ENCODE results near the gene COL8A1.

Gene COL8A1

DNA sequence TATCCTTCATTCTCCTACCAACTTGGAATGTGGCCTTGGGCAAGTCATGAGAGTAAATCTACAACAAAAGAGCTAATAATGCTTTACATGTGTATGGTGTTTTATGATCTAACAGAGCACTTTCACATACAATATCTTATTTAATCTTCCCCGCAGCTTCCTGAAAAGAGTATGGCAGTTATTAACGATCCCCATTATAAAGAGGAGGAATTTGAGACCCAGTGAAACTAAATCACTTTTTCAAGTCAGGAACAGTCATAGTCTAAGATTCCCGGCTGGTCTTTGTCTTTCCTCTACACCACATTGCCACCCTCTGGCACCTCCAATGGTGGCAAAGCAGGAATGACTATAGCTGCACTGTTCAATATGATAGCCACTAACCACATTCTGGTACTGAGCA, 109.5 kb downstream of the COL8A1 start:
- DNase-seq (ENCODE audit: insufficient read length) (no peak), FAIRE-seq (peak; percentile 30)
- TF ChIP-seq POLR2AphosphoS5 (IDR thresholded peaks at IDR 0.05; ENCODE audit: low read depth, low read length), result no peak
- TF ChIP-seq TAF1 (IDR thresholded peaks at IDR 0.05; ENCODE audit: borderline replicate concordance, low read depth, low read length), result no peak
- TF ChIP-seq POLR2A (IDR thresholded peaks at IDR 0.05; ENCODE audit: low read depth, low read length), result no peak

DNA sequence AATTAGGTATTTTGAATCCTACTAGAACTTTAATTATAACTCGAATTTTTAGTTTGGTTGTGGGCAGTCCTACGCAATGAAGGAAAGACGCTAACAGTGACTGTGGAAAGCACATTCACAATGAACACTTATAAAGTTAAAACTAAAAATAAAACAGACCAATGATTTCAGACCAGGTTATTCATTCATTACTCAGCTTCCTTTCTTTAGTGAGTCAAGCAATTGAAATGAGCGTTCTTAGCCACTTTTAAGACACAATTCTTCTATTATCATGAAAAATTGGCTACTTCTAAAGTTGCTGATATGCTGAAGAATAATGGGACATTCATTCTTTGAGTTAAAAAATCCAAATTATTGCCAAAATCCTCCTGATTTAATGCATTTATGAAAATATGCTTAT, 113.3 kb downstream of the COL8A1 start:
- no peak for FAIRE-seq
- TF ChIP-seq POLR2AphosphoS5 (IDR thresholded peaks at IDR 0.05; ENCODE audit: low read depth, low read length) (no peak), POLR2A (IDR thresholded peaks at IDR 0.05; ENCODE audit: low read depth, low read length) (no peak)
- DNase-seq (ENCODE audit: insufficient read length), result no peak

DNA sequence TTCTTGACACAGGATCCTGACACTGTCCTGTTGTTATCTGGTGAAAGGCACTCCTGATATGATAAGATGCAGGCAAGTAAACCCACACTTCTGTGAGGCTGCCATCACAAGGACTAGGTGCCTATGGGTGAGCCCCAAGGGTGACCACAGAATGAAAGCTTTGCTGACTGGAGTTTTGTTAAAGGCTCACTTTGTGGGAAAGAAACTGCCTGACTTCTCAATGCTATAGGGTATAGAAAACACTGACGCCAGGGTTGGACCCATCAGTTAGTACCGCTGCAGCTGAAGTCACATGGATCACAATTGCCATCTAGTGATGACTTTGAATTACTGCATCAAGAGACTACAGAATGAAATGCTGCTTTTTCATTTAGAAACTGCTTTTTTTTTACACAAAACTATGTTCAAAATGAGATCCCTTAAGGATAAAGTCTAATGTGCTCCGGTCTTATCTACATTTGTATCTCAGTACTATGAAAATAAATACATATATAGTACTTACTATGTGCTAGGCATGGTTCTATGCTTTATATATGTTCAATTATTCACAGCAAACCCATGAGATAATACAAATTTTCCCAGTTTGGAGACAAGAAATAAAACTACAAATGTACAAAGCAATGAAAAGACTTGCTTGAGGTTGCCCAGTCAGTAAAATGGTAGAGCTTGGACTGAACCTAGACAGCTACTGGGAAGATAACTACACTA, 115.0 kb downstream of the COL8A1 start:
- DNase-seq (ENCODE audit: insufficient read length) (no peak), FAIRE-seq (peak; percentile 86)
- TF ChIP-seq POLR2A (IDR thresholded peaks at IDR 0.05; ENCODE audit: low read depth, low read length), result no peak
- no peak for TF ChIP-seq POLR2AphosphoS5 (IDR thresholded peaks at IDR 0.05; ENCODE audit: low read depth, low read length)
- no peak for TF ChIP-seq TAF1 (IDR thresholded peaks at IDR 0.05; ENCODE audit: borderline replicate concordance, low read depth, low read length)

DNA sequence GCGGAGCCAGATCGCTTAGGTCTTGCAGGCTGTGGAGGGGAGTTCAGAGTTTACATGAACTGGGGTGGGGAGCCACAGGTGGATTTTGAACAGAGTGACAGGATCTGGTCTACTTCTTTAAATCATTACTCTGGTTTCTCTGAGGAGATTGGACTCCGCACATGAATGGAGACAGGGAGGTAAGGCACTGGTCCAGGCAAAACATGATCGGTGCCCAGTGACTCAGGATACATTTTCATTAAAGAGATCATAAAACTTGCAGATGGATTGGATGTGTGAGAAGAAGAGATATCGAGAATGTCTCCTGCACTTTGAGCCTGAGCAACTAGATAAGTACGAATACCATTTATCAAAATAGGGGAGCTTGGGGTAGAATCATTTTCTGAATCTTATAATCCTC, 117.4 kb downstream of the COL8A1 start:
- TF ChIP-seq POLR2A (IDR thresholded peaks at IDR 0.05; ENCODE audit: low read depth, low read length), result no peak
- TF ChIP-seq TAF1 (IDR thresholded peaks at IDR 0.05; ENCODE audit: borderline replicate concordance, low read depth, low read length), result no peak
- TF ChIP-seq POLR2AphosphoS5 (IDR thresholded peaks at IDR 0.05; ENCODE audit: low read depth, low read length), result no peak
- FAIRE-seq, result no peak
- DNase-seq (ENCODE audit: insufficient read length), result no peak

DNA sequence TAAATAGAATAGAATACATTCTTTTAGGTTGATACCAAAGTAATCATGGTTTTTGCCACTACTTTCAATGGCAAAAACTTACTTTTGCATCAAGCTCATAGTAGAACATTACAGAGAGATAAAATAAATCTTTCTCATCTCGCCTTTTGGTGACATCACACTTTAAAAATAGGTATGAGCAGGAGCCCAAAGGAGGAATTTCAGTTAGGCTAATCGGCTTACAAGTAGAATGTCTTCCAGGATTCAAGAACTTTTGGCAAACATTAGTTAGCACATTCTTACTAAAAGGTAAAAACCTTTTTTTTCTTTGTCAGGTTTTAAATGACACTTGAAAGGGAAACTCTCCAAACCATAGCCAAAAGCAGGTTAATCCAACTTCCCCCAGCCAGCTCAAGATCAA, 119.6 kb downstream of the COL8A1 start:
- no peak for DNase-seq (ENCODE audit: insufficient read length)
- TF ChIP-seq TAF1 (IDR thresholded peaks at IDR 0.05; ENCODE audit: borderline replicate concordance, low read depth, low read length), result no peak
- no peak for TF ChIP-seq POLR2A (IDR thresholded peaks at IDR 0.05; ENCODE audit: low read depth, low read length)
- TF ChIP-seq POLR2AphosphoS5 (IDR thresholded peaks at IDR 0.05; ENCODE audit: low read depth, low read length), result no peak
- FAIRE-seq, result no peak

DNA sequence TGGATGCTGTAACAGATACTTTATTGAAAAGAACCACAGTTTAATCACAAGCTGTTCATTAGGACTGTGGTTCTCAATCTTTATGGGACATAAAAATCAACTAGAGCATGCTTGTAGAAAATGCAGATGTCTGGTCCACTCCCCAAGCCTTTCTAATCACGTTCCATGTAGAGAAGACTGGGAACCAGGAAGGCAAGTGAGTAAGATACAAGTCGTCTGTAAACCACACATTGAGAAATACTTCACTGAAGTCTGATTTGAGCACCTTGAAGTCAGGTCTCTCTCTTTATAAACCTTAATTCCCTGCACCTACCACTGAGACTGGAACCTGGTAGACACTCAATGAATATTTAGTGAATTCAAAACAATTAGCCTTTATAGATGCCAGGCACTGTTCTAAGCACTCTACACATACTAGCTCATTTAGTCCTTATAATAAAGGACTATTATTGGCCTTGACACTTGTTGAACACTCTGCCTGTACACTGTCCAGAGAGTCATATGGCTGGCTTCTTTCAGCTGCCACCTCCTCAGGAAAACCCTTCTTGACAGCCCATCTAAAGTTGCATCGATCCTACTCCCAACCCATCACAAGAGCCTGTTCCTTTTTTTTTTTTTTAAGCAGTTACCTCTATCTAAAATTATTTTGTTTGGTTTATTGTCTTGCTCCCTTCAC, 120.2 kb downstream of the COL8A1 start:
- TF ChIP-seq POLR2AphosphoS5 (IDR thresholded peaks at IDR 0.05; ENCODE audit: low read depth, low read length), result no peak
- no peak for TF ChIP-seq TAF1 (IDR thresholded peaks at IDR 0.05; ENCODE audit: borderline replicate concordance, low read depth, low read length)
- no peak for TF ChIP-seq POLR2A (IDR thresholded peaks at IDR 0.05; ENCODE audit: low read depth, low read length)
- DNase-seq (ENCODE audit: insufficient read length) (no peak), FAIRE-seq (no peak)

DNA sequence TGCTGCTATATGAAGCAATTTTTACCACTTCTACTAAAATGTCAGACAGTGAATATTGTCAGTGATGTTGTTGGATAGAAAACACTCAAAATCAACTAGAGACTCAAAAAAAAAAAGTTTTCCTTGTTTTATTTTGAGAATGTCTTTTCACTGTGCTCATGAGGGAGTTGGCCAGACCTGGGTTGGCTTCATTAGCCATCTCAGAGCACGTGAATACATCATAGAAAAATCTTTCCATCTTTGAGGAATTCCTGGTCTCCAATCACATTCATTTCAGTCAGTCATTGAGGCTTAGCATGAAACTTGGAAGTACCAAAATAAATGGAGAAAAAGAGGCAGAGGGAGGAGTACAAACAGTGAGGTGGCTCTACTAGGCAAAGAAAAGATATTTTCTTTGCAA, 121.6 kb downstream of the COL8A1 start:
- DNase-seq (ENCODE audit: insufficient read length), result no peak
- FAIRE-seq, result no peak
- TF ChIP-seq POLR2A (IDR thresholded peaks at IDR 0.05; ENCODE audit: low read depth, low read length) (no peak), POLR2AphosphoS5 (IDR thresholded peaks at IDR 0.05; ENCODE audit: low read depth, low read length) (no peak), TAF1 (IDR thresholded peaks at IDR 0.05; ENCODE audit: borderline replicate concordance, low read depth, low read length) (no peak)

DNA sequence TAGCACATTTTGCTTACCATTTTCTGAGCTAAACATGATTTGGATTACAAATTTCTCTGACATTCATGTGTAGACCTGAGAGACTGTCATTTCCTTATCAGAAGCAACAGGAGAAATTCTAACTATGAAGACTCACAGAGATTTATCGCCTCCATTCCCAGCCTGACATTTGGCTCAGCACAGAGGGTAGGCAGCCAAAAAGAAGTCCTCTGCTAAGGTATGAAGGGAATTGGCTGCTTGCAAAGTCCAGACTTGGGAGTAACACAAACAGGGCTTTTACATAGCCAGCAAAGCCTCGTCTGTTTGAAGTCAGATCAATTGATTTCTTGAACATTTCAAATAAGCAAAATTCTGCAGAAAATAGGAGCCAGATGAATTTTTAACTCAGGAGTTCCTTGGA, 122.2 kb downstream of the COL8A1 start:
- DNase-seq (ENCODE audit: insufficient read length), result no peak
- TF ChIP-seq POLR2AphosphoS5 (IDR thresholded peaks at IDR 0.05; ENCODE audit: low read depth, low read length), result no peak
- no peak for TF ChIP-seq POLR2A (IDR thresholded peaks at IDR 0.05; ENCODE audit: low read depth, low read length)
- no peak for TF ChIP-seq TAF1 (IDR thresholded peaks at IDR 0.05; ENCODE audit: borderline replicate concordance, low read depth, low read length)
- FAIRE-seq, result no peak

DNA sequence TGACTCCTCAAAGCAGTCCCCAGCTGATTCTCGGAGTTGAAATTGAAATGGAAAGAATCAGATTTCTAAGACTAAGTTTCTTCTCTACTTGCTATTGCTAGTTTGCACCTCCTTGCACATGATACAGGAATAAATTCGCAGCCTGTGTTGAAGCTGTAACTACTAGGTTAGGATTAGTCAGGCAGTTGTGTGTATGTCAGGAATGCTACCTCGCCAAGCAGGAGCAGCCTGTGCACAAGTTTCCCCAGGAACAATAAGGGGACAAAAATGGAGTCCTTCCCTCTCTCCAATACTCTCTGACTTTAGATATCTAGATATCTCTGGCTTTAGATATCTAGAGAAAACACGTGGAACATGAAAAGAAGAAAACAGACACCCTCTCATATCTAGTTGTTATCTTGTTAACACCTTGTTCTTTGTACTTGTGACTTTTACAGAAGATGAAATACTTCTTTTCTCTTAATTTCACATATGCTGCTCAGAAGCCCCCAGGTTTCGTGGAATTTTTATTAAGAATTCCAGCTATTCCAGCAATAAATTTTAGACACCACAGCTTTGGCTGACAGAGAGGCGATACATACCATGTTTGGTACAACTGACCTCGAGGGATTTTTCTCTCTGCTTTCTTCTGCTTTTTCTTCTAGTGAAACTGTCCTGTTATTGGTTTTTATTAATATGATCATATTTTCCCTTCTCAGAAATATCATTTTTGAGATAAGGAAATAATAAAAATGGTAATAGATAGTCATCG, 123.2 kb downstream of the COL8A1 start:
- no peak for TF ChIP-seq TAF1 (IDR thresholded peaks at IDR 0.05; ENCODE audit: borderline replicate concordance, low read depth, low read length)
- no peak for TF ChIP-seq POLR2AphosphoS5 (IDR thresholded peaks at IDR 0.05; ENCODE audit: low read depth, low read length)
- no peak for TF ChIP-seq POLR2A (IDR thresholded peaks at IDR 0.05; ENCODE audit: low read depth, low read length)
- FAIRE-seq (no peak), DNase-seq (ENCODE audit: insufficient read length) (no peak)

DNA sequence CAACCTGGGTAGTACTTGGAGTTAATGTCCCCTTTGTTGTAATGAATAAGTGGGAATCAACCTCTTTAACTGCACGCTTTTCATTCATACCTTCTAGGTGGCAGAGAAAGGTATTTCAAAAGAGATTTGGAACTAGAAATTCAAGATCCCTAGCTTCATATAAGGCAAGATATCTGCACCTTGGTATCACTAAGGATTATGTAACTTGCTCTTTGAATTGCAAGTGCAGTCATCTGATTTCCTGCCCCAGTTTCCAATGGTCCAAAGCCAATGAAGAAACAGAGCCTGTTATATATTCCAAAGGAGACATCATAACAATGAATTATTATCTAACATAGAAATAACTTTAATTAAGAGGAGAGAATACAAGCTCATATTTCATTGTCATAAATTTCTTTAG, 124.5 kb downstream of the COL8A1 start:
- TF ChIP-seq TAF1 (IDR thresholded peaks at IDR 0.05; ENCODE audit: borderline replicate concordance, low read depth, low read length), result no peak
- no peak for TF ChIP-seq POLR2A (IDR thresholded peaks at IDR 0.05; ENCODE audit: low read depth, low read length)
- TF ChIP-seq POLR2AphosphoS5 (IDR thresholded peaks at IDR 0.05; ENCODE audit: low read depth, low read length), result no peak
- no peak for FAIRE-seq

DNA sequence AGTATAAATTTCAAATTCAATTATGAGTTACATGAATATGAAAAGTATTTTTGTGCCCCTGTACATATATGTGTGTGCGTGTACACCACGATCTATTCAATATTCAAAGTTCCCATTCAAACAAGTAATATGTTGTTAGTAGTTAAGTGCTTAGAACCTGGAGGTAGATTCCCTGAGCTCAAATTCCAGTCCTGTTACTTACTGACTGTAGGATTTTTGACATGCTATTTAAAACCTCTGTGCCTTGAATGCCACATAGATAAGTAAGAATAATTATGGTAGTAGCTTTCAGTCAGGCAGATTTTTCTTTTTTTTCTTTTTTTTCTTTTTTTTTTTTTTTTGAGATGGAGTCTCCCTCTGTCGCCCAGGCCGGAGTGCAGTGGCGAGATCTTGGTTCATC, 126.0 kb downstream of the COL8A1 start:
- FAIRE-seq (no peak), DNase-seq (ENCODE audit: insufficient read length) (no peak)
- no peak for TF ChIP-seq TAF1 (IDR thresholded peaks at IDR 0.05; ENCODE audit: borderline replicate concordance, low read depth, low read length)
- TF ChIP-seq POLR2AphosphoS5 (IDR thresholded peaks at IDR 0.05; ENCODE audit: low read depth, low read length), result no peak
- TF ChIP-seq POLR2A (IDR thresholded peaks at IDR 0.05; ENCODE audit: low read depth, low read length), result no peak

More for the DNA sequence above, 124.5 kb downstream of the COL8A1 start:
- DNase-seq (ENCODE audit: insufficient read length), result no peak
